ENCODE data around the gene TDRD5.
A peak's percentile ranks its signal among the peaks of the same experiment; 100 is the strongest.

Gene TDRD5

DNA sequence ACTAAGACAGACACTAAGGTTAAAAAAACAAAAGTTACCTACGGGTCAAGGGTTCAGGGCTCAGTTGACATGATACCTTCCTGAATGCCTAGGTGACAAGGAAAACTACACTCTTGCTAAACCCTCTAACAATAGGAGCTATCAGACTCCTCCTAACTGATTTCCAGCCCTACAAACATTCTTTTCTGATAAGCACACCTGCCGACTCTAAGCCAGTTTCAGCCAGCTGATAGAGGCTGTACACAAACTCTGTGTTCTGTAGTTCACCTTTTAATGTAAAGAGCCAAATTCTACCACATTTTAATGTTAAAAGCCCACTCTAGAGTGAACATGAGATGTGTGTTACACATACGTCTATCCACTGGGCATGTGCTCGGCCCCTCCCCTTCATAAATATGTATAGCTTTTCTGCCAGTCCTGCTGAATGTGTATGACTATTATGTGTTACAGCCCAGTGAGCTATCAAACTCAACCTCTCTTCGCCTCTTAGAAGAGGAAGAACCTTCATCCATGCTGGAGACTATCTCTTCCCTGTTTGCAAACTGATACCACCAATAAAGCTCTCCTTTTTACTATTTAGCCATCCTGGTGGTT lies 111.4 kb downstream of the TDRD5 start:
- TF ChIP-seq GATA2 (IDR thresholded peaks at IDR 0.05; ENCODE audit: low read depth, low read length) (no peak), GATA3 (IDR thresholded peaks at IDR 0.05; ENCODE audit: low read depth, low read length) (no peak)

DNA sequence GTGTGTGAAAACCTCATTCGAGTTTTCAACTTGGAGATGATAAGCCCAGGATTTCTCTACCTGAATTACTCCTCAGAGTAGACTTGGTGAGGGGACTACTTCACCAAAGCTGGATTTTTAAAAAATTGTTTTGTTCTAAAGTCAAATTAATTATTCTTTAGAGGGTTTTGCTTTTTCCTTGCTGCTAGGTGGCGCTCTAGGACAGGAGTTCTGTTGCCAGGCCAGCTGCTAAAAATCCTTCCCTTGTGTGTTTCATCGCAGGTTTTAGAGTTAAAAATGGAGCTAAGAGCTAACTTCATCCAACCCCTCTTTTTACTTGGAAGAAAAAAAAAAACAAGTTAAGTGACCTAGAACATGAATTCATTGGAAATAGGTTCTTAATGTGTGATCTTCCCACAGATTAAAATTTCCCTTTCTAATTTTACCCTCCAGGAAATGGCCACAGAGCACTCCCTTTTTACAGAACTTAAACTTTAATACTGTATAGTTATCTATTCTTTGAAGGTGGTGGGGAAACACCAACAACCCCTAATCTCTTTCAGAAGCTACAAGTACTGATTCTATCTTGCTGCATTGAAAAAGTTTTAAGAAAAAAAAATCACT lies 114.8 kb downstream of the TDRD5 start:
- TF ChIP-seq GATA2 (IDR thresholded peaks at IDR 0.05; ENCODE audit: low read depth, low read length) (no peak), GATA3 (IDR thresholded peaks at IDR 0.05; ENCODE audit: low read depth, low read length) (no peak)

DNA sequence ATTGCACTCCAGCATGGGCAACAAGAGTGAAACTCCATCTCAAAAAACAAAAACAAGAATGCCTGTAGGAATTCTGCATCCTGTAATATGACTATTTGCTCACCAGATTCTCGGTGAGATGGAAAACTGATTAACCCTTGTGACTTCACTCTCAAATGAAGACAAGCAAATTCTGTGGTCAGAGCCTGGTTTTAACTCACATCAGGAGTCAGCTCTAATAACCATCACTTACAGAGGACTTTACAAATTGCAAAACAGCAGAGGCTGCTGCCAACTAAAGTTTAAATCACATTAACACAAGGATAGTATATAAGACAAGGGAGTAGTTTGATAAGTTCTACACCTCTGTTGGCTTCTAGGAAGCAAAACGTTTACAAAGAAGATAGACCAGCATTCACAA lies 115.8 kb downstream of the TDRD5 start:
- no peak for TF ChIP-seq GATA3 (IDR thresholded peaks at IDR 0.05; ENCODE audit: low read depth, low read length)
- TF ChIP-seq GATA2 (IDR thresholded peaks at IDR 0.05; ENCODE audit: low read depth, low read length): no peak

DNA sequence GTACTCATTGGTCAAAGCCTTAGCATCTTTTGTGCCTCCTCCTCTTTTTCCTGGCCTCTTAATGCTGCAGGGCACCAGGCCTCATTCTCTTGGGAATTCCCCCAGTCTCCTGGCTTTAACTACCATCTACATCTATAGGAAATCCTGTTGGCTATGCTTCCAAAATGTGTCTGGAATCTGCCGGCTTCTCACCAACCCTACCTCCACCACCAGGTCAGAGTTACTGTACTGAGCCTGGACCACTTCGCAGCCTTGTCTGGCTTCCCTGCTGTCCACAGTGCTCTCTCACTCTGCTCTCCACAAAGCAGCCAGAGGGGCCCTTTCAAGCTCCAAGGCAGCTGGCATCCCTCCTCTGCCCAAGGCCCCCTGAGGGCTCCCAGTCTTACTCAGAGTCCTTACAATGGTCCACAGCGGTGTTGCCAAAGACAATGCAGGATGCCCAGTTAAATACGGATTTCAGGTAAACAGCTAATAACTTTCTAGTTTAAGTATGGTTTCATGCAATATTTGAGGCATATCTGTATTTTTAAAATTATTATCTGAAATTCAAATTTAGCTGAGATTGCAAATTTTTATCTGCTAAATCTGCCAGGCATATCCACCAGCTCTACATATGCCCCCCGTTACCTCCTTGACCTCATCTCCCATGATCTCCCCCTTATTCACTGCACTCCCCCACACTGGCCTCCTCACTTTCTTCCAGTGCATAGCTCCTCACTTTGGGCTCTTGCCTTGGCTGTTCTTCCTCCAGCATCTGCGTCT lies 117.0 kb downstream of the TDRD5 start:
- TF ChIP-seq GATA3 (IDR thresholded peaks at IDR 0.05; ENCODE audit: low read depth, low read length): no peak
- TF ChIP-seq GATA2 (IDR thresholded peaks at IDR 0.05; ENCODE audit: low read depth, low read length): no peak

DNA sequence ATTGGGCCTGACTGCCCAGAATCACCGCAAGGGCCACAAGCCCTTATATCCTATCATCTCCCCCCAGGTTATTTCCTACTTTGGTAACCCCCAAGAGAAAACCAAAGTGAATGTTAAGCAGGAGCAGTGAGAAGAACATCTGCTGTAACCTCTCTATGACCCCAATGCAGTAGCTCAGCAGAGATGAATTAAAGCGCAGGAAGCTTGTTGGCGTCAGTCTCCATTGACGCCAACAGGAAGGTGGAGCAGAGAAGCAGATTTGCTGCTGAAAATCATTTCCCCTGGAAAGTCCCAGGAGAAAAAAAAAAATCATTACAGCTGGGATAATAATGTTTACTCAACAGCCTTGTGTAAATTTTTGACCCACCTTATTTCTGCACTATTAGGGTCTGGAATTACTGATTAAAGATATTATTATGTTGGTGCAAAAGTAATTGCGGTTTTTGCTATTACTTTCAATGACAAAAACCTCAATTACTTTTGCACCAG lies 118.3 kb downstream of the TDRD5 start:
- TF ChIP-seq GATA2 (IDR thresholded peaks at IDR 0.05; ENCODE audit: low read depth, low read length): no peak
- TF ChIP-seq GATA3 (IDR thresholded peaks at IDR 0.05; ENCODE audit: low read depth, low read length): no peak

DNA sequence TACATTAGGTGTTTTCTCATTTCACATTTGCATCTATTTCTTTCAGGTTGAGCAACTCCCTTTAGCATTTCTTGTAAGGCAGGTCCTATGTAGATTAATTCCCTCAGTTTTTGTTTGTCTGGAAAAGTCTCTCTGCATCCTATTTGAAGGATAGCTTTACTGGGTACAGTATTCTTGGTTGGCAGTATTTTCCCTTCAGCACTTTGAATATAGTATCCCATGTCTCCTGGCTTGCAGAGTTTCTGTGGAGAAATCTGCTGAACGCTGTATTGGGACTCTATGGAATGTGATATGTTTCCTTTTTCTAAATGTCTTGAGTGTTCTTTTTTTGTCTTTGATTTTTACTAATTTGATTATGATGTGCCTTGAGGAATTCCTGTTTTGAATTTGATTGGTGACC lies 122.5 kb downstream of the TDRD5 start:
- TF ChIP-seq GATA3 (IDR thresholded peaks at IDR 0.05; ENCODE audit: low read depth, low read length) (no peak), GATA2 (IDR thresholded peaks at IDR 0.05; ENCODE audit: low read depth, low read length) (no peak)

DNA sequence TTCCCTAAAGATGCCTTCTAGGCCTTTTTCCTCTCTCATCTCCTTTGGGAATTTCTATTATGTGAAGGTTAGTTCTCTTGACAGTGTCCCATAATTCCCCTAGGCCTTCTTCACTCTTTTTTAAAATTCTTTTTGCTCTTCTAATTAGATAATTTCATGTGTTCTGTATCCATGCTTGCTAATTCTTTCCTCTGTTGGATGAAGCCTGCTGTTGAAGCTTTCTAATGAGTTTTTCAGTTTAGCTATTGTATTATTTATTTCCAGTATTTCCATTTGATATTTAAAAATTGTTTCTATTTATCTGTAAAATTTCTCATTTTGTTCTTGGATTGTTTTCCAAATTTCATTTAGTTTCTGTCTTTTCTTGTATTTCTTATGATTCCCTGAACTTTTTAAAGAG lies 123.0 kb downstream of the TDRD5 start:
- TF ChIP-seq GATA2 (IDR thresholded peaks at IDR 0.05; ENCODE audit: low read depth, low read length): no peak
- no peak for TF ChIP-seq GATA3 (IDR thresholded peaks at IDR 0.05; ENCODE audit: low read depth, low read length)

DNA sequence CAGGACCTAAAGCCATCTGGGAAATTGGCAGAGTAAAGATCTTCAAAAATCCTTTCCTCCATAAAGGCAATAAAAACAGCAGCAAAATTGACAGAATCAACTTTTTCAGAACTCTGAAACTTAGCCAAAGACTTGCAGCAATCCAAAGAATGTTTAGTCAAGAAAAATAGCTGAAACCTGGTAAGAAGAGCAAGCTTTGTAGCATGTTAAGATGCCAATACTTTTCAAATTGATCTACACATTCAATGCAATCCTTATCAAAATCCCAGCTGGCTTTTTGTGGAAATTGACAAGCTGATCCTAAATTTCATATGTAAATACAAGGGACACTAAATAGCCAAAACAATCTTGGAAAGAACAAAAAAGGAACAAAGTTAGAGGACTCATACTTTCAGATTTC lies 127.6 kb downstream of the TDRD5 start:
- TF ChIP-seq GATA2 (IDR thresholded peaks at IDR 0.05; ENCODE audit: low read depth, low read length): no peak
- no peak for TF ChIP-seq GATA3 (IDR thresholded peaks at IDR 0.05; ENCODE audit: low read depth, low read length)

DNA sequence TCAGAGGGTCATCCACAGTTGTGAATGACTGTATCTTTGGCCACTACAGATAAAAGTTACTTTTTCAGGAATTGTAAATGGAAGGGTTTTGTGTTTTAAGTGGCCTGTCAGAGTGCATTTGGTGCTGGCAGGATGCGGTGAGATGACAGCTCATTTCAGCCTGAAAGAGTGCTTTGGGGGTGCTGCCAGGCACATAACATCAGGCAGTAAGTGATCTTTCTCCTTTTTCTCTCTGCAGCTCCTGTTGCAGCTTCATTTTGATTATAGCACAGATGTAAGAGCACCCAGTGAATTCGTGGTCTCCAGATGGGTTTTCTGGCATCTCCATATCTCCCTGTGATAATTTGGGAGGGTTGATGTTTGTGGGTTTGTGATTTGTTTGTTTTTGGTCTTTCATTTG lies 136.6 kb downstream of the TDRD5 start:
- TF ChIP-seq GATA2 (IDR thresholded peaks at IDR 0.05; ENCODE audit: low read depth, low read length) (peak; percentile 52; the same call in 1 of the 2 replicates), GATA3 (IDR thresholded peaks at IDR 0.05; ENCODE audit: low read depth, low read length) (no peak)

DNA sequence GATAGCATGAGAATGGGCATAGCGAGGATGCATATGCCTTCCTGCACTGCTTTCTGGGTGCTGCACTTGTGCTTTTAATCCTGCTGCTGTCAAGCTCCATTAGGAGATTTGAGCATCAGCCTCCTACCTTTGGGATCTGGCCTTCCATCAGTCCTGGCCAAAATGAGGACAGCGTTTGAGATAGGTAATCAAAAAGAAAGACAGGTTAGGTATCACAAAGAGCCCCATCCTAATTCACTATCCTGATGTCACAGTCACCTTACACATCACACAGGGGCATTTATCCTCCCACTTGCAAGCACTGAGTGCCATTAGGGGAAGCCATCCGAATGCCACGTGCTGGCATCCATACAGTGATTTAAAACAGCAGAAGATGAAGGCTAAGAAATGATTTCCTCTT lies 138.2 kb downstream of the TDRD5 start:
- TF ChIP-seq GATA3 (IDR thresholded peaks at IDR 0.05; ENCODE audit: low read depth, low read length) (no peak), GATA2 (IDR thresholded peaks at IDR 0.05; ENCODE audit: low read depth, low read length) (no peak)

DNA sequence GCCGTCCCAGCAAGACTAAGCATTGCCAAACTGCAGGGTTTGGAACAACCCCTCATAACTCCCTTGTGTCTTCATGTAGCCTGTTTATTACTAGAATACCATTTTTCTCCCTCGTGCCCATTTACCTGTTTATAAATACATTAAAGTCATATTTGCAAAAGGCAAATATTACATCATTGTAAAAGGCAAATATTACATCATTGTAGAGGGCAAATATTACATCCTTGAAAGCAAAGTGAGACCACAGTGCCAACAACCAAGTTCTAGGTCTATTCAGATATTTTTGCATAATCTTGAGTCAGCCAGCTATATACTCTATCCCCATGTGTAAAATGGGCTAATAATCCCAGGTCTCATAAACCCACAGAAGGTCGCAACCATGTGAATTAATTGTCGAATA lies 140.0 kb downstream of the TDRD5 start:
- TF ChIP-seq GATA3 (IDR thresholded peaks at IDR 0.05; ENCODE audit: low read depth, low read length): no peak
- no peak for TF ChIP-seq GATA2 (IDR thresholded peaks at IDR 0.05; ENCODE audit: low read depth, low read length)

All from SH-SY5Y (cell line).